GM10248 (cell line): ENCODE data around the gene SH2D6.

Experiments used
- CTCF ChIA-PET: fragments of 300-600 bp; sonication (Branson Sonifier 250); formaldehyde crosslinking; extraction: SDS; loops from one replicate; lab custom pipeline; 2021; ENCODE audit warnings: antibody characterized with exemption; lab: Yijun Ruan, JAX
- POLR2A ChIA-PET: fragments of 350-650 bp; sonication (Branson Sonifier 250); formaldehyde crosslinking; extraction: SDS; loops from one replicate; lab custom pipeline; 2020; ENCODE audit warnings: antibody characterized with exemption; lab: Yijun Ruan, JAX
- DNase-seq: peaks from one replicate; pipeline ENCODE4 v3.0.0; 2012; ENCODE audit errors: extremely low spot score
- TF ChIP-seq, protein P1 (sequence below): IDR thresholded peaks from 2 replicates; pipeline ENCODE4 v1.5.1; 2012; ENCODE audit warnings: mild to moderate bottlenecking, low read depth; ENCODE audit errors: extremely low read depth, missing control alignments, control extremely low read depth

The SH2D6 gene

DNA sequence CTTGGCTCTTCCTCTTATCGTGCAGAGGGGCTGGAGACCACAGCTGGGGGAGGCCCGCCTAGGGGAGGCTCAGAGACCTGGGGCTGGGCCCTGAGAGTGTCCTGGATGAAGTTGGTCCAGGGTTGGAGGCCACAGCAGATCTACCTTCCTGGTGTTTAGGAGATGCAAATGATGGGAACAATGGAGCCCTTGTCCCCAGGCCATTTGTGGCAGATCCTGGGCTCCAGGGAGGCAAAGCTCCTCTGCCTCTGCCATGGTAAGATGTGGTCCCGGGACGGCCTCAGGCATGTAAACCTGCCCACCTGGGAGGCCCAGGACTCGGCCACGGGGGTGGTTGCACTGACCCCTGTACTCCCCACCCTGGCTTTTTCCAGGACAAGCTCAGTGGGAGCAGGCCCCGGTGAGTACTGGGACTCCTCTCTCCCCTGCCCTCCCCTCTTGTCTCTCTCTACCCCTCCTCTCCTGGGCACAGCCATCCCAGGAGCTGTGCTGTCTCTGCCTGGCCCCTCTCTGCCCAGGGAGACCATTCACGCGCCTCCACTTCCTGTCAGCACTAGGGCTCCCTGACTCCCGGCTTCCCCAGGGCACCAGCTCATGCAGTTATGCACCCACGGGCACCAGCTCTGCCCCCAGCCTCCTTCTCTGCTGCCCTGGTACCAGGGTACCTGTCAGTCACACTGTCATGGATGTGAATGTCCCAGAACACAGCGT lies 10.9 kb downstream of the SH2D6 start:
- CTCF ChIA-PET: interaction anchor here (1.4 to 5.0 kb wide), 5 partner anchors 9 to 131 kb away, joined by 4 to 37 read pairs (median 6); partner anchors contain the start of genes MAT2A and SH2D6
- POLR2A ChIA-PET: interaction anchor here (3.2 kb wide), 1 partner anchor 109 kb away, joined by 10 read pairs; the partner anchor contains the start of gene MAT2A
- TF ChIP-seq, protein P1, sequence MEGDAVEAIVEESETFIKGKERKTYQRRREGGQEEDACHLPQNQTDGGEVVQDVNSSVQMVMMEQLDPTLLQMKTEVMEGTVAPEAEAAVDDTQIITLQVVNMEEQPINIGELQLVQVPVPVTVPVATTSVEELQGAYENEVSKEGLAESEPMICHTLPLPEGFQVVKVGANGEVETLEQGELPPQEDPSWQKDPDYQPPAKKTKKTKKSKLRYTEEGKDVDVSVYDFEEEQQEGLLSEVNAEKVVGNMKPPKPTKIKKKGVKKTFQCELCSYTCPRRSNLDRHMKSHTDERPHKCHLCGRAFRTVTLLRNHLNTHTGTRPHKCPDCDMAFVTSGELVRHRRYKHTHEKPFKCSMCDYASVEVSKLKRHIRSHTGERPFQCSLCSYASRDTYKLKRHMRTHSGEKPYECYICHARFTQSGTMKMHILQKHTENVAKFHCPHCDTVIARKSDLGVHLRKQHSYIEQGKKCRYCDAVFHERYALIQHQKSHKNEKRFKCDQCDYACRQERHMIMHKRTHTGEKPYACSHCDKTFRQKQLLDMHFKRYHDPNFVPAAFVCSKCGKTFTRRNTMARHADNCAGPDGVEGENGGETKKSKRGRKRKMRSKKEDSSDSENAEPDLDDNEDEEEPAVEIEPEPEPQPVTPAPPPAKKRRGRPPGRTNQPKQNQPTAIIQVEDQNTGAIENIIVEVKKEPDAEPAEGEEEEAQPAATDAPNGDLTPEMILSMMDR: no peak
- DNase-seq: no peak

DNA sequence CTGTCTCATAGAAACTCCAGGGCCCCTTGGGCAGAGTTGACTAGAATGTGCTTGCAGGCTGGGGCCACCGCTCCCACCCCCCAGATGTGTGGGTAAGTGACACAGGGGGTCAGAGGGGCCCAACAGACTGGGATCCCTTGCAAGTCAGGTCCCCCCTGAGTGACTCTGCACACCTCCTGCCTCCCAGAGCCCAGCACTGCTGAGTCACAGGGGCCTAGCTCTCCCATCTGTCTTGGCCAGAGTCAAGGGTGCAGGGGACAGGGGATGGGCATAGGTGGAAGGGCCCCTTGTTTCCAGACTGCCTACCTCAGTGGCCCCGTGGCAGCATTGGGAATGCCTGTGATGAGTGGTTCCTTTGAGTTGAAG lies 11.4 kb downstream of the SH2D6 start:
- no peak for DNase-seq
- TF ChIP-seq, protein P1: no peak
- CTCF ChIA-PET: interaction anchor here (1.5 to 5.0 kb wide), 4 partner anchors 10 to 131 kb away, joined by 4 to 37 read pairs (median 6); partner anchors contain the start of gene SH2D6
- POLR2A ChIA-PET: interaction anchor here (3.2 kb wide), 1 partner anchor 109 kb away, joined by 10 read pairs; the partner anchor contains the start of gene MAT2A

DNA sequence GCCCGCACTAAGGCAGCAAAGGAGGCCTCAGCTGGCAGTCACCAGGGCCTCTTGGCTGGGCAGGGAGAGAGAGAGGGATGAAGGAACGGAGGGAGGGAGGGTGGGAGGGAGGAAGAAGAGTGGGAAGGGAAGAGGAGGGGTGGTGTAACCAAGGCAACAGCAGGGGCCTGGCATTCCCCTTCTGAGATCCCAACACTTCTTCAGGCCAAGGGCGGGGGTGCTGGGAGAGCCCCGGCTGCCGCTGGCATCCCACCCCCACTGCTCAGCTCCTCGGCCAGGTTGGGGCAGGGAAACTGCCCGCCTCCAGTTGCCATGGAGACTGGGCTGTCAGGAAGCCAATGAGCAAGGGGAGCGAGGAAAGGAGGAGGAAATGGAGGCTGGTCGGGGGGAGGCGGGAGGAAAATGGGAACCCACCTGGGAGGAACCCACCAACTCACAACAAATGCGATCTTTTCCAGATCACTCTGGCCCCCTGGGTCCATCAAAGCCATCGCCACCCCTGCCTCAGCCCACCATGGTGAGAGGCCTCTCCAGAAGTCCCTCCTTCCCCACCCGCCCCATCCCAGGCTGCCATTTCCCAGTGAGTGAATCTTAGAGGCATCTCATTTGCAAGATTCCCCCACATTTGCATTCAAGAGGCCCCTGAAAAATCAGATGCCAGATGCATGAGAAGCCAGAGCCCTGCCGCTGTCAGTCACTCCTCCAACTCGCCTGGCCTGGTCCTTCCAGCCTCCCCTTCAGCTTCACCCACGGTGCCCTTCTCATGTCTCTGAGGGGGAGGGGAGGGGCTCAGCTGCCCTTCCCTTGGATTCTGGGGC lies 12.4 kb downstream of the SH2D6 start:
- POLR2A ChIA-PET: interaction anchor here (1.2 to 3.2 kb wide), 2 partner anchors 108 kb away, joined by 8 to 10 read pairs; partner anchors contain the start of gene MAT2A
- CTCF ChIA-PET: interaction anchor here (1.1 to 5.0 kb wide), 3 partner anchors 11 to 121 kb away, joined by 6 to 37 read pairs (median 6); partner anchors contain the start of gene SH2D6
- DNase-seq: no peak
- TF ChIP-seq, protein P1: no peak

DNA sequence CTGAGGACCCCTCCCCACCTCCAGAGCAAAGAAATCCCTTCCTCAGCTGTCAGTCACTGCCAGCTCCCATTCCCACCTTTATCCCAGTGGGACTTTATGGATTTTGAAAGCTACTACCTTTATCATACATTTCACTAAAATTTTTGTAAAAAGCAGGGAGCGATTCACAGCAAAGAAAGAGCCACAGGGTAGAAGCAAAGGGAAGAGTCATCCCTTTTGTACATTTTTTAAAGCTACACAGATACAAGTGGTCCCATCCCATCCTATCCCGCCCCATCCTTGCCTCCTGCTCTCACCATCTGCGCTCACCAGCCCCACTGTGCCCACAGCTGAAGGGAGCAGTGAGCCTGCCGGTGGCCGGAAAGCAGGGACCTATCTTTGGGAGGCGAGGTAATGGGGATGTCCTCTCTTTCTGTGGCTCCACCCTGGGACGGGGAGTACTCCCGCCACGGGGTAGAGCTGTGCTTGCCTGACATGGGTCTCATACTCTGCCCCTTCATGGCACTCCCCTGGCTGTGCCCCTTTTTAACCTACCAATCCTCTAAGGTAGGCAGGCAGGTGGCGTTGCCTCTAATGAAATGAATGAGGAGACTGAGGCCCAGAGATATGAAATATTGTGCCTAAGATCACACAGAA lies 13.2 kb downstream of the SH2D6 start:
- DNase-seq: no peak
- TF ChIP-seq, protein P1: no peak
- POLR2A ChIA-PET: interaction anchor here (1.2 kb wide), 1 partner anchor 107 kb away, joined by 8 read pairs; the partner anchor contains the start of gene MAT2A
- CTCF ChIA-PET: interaction anchor here (1.1 to 5.0 kb wide), 2 partner anchors 12 to 120 kb away, joined by 6 to 37 read pairs; partner anchors contain the start of gene SH2D6

DNA sequence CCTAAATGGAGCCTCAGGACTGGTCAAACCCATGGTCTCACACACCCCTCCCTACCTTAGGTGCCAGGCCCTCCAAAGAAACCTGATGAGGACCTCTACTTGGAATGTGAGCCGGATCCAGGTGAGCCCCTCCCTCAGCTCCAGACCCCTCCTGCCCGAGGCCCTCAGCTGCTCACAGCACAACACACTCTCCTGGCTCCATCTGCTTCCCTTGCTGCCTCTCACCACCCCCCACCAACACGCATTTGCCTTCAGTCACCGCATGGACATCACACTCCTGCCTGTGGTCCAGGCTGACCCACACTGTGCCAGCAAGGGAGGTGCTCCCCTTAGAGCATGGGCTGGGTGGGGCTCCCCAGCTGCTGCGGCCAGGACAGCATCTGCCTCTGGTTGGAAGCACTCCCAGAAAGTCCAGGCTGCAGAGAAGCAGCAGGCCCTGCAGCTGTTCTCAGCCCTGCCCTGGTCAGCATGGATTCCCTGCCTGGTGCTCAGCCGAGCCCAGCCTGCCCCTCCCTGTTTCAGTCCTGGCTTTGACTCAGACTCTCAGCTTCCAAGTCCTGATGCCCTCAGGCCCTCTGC lies 15.1 kb downstream of the SH2D6 start:
- no peak for DNase-seq
- TF ChIP-seq, protein P1: no peak
- ChIA-PET POLR2A (no interaction called here), CTCF (interaction anchor here (1.2 to 2.6 kb wide), 2 partner anchors 11 to 14 kb away, joined by 3 to 28 read pairs; partner anchors contain the start of gene SH2D6)
